Aorta (tissue), 5 donors: ENCODE results near the gene HCK. TPM values are rescaled to one million over a fixed set of nuclear protein-coding genes. Genes with fewer than 3 reads are reported as not detected.

Experiments used
- ATAC-seq: fragments of 200-7000 bp; cut with Tn5 transposase; one replicate; pipeline ENCODE4 v1.9.1; 2022; ENCODE audit warnings: moderate library complexity; ENCODE audit not compliant: low FRiP score
- DNase-seq, 2 donors: peaks; one replicate each; pipeline ENCODE4 v3.0.0-alpha.2; 2020
- H3K27ac ChIP-seq, 2 donors: one replicate each; pipeline ENCODE4 v1.5.1; 2013; ENCODE audit warnings: low read length in 2 of 2, mild to moderate bottlenecking in 2 of 2, moderate library complexity in 2 of 2, control low read depth in 1 of 2, inconsistent platforms in 1 of 2, low read depth in 1 of 2
- H3K27me3 ChIP-seq, 2 donors: one replicate each; pipeline ENCODE4 v1.6.1; 2013; ENCODE audit warnings: control low read depth in 1 of 2, low read length in 1 of 2, mild to moderate bottlenecking in 1 of 2, moderate library complexity in 1 of 2; ENCODE audit not compliant: insufficient read depth in 2 of 2, control insufficient read depth in 1 of 2
- H3K36me3 ChIP-seq, 2 donors: one replicate each; pipeline ENCODE4 v1.6.1; 2013; ENCODE audit warnings: control low read depth in 1 of 2, low read length in 1 of 2, mild to moderate bottlenecking in 1 of 2; ENCODE audit not compliant: insufficient read depth in 2 of 2, control insufficient read depth in 1 of 2
- H3K4me1 ChIP-seq, 2 donors: one replicate each; pipeline ENCODE4 v1.6.1; 2013; ENCODE audit warnings: low read length in 2 of 2, control low read depth in 1 of 2, mild to moderate bottlenecking in 1 of 2, moderate library complexity in 1 of 2; ENCODE audit not compliant: insufficient read depth in 2 of 2, control insufficient read depth in 1 of 2
- H3K4me3 ChIP-seq, 2 donors: one replicate each; pipeline ENCODE4 v1.5.1; 2013; ENCODE audit warnings: low read length in 2 of 2, control low read depth in 1 of 2, mild to moderate bottlenecking in 1 of 2
- H3K9me3 ChIP-seq: one replicate; pipeline ENCODE4 v1.6.1; 2013; ENCODE audit warnings: mild to moderate bottlenecking, low read length; ENCODE audit not compliant: control insufficient read depth
- WGBS, 2 donors: extraction: QIAGEN DNeasy Blood & Tissue Kit; methylation state at CpG; one replicate each; pipeline ENCODE4 v1.1.7; 2013; 5-methylcytosine and 5-hydroxymethylcytosine counted together
- intact Hi-C, 2 donors: fragments of 100-400 bp; cut with DNase I; formaldehyde crosslinking; loops; one replicate each; pipeline versions ENCODE4 v1.14.2 to v1.15.0; 2022
- long read RNA-seq, 2 donors: library from polyadenylated mRNA; unstranded; transcript quantifications; one replicate each; pipeline ENCODE4 v2.0.0, GENCODE V29; 2020 to 2021
- polyA plus RNA-seq, 2 donors: library from polyadenylated mRNA; stranded (reverse); fragments of 200-250 nt; gene quantifications; one replicate each; pipeline ENCODE4 v1.2.3, GENCODE V29; 2013
- total RNA-seq, 2 donors: library from RNA; stranded (reverse); fragmentation: NEBNext Ultra II Directional; extraction: Animal tissue kit (Norgen Biotek cat#: 25700); gene quantifications; one replicate each; pipeline ENCODE4 v1.2.1, GENCODE V29; 2021
- donor health status: healthy with polysubstance abuse.
- donor health status: Bipolar disorder and iron deficiency.
- donor health status: DM: no; HTN: no; CAD: no.
- donor health status: DM: no; HTN: no; CAD: no.
- donor health status: DM: yes; HTN: yes; CAD: no.

Gene HCK
- 10 to 100 TPM; 19.9 to 28.6 TPM for total RNA-seq
- 10 to 100 TPM in 1 of 2 donors, 1 to 10 TPM in 1; 4.0 to 20.7 TPM for polyA plus RNA-seq
- long read RNA-seq, donor 1, transcript HCK-203 (13 exons, 1,806 nt): minor isoform, 22 of 99 reads
- long read RNA-seq, donor 1, transcript HCK-207 (13 exons, 2,101 nt): major isoform, 65 of 99 reads
- long read RNA-seq, donor 1, partial matches to known transcripts: 2 of 99 reads
- long read RNA-seq, donor 1, other reads (novel, unspliced or antisense): 9 of 99 reads
- long read RNA-seq, donor 2, transcript HCK-207 (13 exons, 2,101 nt): major isoform, 14 of 27 reads
- long read RNA-seq, donor 2, partial matches to known transcripts: 2 of 27 reads
- long read RNA-seq, donor 2, other reads (novel, unspliced or antisense): 8 of 27 reads

DNA sequence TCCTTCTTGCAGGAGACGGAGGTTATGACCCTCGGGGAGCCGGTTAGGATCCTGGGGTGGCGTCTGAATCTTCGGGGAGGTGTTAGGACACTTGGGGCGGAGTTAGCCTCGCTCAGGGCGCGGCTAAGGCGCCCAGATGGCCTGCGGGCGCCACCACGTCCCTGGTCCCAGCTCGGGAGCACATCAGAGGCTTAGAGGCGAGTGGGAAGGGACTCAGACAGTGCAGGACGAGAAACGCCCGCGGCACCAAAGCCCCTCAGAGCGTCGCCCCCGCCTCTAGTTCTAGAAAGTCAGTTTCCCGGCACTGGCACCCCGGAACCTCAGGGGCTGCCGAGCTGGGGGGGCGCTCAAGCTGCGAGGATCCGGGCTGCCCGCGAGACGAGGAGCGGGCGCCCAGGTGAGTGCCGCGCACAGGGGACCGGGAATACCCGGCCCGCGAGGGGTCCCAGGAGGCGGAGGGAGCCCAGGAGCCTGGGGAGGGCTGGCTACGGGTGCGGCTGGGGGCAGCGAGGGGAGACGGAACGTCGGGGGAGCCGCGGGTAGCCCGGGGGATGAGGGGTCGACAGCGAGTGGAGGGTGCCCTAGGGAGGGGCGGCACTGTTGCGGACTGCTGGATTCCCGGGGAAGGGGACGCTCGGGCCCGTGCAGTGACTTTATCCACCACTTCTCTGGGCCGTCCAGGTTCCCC, at the start of gene HCK:
Gene HCK, plus strand, starts transcription at position 153 of the 688 bp plus-strand sequence.
- no peak within 1 kb of the TSS for H3K27ac ChIP-seq
- DNase-seq: peak; percentile 72 to 78
- no peaks in the 10 kb centered on the region for H3K27me3 ChIP-seq
- H3K4me3 ChIP-seq: no peak within 1 kb of the TSS
- no peaks in the 10 kb centered on the region for H3K36me3 ChIP-seq
- ATAC-seq: peak; percentile 70
- H3K9me3 ChIP-seq: peaks cover 1% of the 10 kb centered on the region
- intact Hi-C loops: no loop called here
- H3K4me1 ChIP-seq: no peaks in the 10 kb centered on the region
- WGBS, 2 donors: 2% methylated on average over 56 to 58 of the region's 58 CpGs

DNA sequence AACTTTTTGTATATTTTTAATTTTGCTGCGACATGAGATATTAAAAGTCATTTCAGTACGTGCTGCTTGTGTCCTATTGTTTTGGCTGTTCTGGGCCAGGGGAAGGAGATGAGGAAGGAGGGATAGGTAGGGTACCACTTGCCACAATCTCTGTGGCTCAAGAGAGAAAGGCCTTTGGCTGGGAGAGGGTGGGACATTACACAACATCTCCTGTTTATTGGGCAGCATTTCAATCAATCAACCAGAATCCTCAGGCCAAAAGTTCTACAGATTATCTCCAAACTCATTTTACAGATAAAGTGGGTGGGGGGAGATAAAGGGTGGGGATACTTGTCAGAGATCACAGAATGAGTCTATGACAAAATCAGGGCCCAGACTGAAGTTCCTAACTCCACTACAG, 48.7 kb upstream of the HCK start:
- WGBS, 2 donors: 70 to 72% methylated on average over 2 of the region's 2 CpGs
- Histone ChIP-seq H3K27ac (no peak overlapping the region), H3K27me3 (no peaks in the 10 kb centered on the region), H3K9me3 (no peaks in the 10 kb centered on the region), H3K36me3 (no peaks in the 10 kb centered on the region), H3K4me1 (no peaks in the 10 kb centered on the region), H3K4me3 (no peak overlapping the region)
- no peak for ATAC-seq
- intact Hi-C loops: no loop called here
- no peak for DNase-seq

DNA sequence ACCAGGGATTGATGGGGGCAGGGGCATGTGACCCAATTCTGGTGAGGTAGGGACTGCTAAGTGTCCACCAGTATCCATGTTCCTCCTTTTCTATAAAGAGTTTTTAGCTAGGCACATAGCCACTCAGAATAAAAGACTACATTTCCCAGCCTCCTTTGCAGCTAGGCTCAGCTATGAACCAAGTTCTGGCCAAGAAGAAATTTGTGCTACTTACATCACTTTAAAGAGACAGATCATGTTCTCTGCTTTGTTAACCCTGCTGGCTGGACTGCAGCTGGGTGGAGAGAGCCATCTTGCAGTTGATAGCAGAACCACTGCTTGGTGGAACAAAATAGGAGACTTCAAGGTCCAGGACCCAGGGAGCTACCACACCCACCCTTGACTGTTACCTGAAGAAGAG, 47.1 kb upstream of the HCK start:
- no peak for ATAC-seq
- no peak for DNase-seq
- H3K27me3 ChIP-seq: no peaks in the 10 kb centered on the region
- no peak overlapping the region for H3K27ac ChIP-seq
- H3K9me3 ChIP-seq: no peaks in the 10 kb centered on the region
- intact Hi-C loops: no loop called here
- no peaks in the 10 kb centered on the region for H3K36me3 ChIP-seq
- no peak overlapping the region for H3K4me3 ChIP-seq
- H3K4me1 ChIP-seq: no peaks in the 10 kb centered on the region

DNA sequence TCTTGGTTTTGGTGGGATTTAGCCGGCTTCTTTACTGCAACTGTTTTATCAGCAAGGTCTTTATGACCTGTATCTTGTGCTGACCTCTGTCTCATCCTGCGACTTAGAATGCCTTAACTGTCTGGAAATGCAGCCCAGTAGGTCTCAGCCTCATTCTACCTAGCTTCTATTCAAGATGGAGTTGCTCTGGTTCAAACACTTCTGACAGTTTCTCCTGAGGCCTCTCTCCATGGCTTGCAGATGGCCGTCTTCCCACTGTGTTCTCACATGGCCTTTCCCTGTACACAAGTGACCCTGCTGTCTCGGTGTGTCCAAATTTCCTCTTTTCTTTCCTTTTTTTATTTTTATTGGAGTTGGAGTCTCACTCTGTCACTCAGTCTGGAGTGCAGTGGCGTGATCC, 46.0 kb upstream of the HCK start:
- no peak overlapping the region for H3K27ac ChIP-seq
- DNase-seq (no peak), ATAC-seq (no peak)
- no peaks in the 10 kb centered on the region for H3K9me3 ChIP-seq
- no peak overlapping the region for H3K4me3 ChIP-seq
- H3K36me3 ChIP-seq: no peaks in the 10 kb centered on the region
- no peaks in the 10 kb centered on the region for H3K27me3 ChIP-seq
- WGBS, 2 donors: 88 to 96% methylated on average over 5 of the region's 5 CpGs
- intact Hi-C loops: no loop called here
- H3K4me1 ChIP-seq: no peaks in the 10 kb centered on the region

DNA sequence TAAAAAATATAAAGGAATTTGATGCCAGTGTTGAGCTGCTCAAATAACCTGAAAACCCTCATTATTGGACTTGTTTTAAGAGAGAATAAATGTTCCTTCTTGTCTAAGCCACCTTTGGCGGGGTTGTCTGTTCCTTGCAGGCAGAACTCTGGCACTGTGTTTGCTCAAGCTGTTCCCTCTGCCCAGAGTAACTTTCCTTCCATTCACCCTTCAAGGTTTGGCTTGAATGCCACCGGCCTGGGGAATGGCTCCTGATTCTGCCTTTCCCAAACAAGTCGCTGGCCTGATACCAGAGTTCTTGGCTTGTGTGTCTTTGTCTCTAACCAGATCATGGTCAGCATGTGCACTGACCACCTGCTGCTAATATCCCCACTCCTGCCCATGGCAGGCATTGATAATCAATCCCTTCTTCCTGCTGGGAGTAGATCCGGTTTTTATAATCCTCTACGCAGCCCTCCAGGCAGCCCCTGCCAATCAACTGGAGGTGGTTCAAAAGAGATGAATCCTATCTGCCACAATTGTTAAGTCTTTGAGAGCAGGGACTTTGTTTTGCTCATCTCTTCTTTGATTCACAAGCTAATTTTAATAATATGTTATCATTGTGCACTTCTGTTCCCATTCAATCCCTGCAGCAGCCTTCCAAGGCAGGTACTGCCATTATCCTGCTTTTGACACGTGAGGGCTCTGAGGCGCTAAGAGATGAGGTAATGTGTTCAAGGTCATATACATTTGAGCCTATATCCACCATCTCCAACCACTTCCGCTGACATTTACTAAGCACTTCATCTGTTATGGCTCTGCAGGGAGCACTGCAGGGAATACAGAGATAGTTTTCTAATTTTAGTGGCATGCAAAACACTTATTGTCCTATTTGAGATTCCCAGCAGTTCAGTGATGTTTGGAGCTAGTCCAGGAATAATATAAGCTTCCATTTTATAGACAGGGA, 44.9 kb upstream of the HCK start:
- 53 to 59% methylated on average over 8 of the region's 8 CpGs for WGBS, 2 donors
- Histone ChIP-seq H3K27me3 (no peaks in the 10 kb centered on the region), H3K36me3 (no peaks in the 10 kb centered on the region), H3K4me3 (no peak overlapping the region), H3K9me3 (no peaks in the 10 kb centered on the region), H3K27ac (no peak overlapping the region), H3K4me1 (no peaks in the 10 kb centered on the region)
- DNase-seq (no peak), ATAC-seq (no peak)
- intact Hi-C loops: no loop called here

DNA sequence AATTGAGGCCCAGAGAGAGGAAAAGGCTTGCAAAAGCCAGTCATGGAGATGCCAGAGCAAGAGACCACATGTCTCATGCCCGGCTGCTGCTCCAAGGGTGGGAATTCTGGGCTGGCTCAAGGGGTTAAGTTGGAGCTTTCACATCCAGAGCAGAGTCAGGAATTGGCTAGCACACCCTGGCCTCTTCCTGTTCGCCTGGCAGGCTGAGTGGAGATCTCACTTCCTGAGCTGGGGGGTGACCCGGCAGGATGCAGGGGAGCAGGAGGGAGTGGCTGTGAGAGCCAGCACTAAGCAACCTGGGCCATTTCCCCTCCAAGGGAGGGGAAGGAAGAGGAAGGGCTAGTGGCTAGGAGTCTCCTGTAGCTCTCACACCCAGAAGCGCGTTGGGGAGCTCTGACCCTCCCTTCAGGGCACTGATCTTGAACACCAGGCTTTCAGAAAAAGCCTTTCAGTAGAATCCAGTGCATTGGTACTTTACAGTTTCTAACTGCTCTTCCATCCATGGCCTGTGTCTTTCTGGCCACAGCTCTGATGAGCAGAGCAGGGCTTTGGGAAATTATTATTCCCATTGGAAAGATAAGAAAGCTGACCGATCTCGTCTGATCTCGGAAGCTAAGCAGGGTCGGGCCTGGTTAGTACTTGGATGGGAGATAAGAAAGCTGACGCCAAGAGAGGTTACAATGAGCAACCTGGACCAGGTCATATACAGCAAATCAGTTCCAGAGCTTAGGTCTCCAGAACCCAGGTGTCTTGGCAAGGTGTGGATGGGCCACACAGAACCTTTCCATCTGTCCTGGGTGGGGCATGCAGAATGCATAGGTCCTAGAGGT, 44.0 kb upstream of the HCK start:
- Histone ChIP-seq H3K4me1 (no peaks in the 10 kb centered on the region), H3K9me3 (no peaks in the 10 kb centered on the region), H3K4me3 (no peak overlapping the region), H3K36me3 (no peaks in the 10 kb centered on the region), H3K27me3 (no peaks in the 10 kb centered on the region), H3K27ac (no peak overlapping the region)
- ATAC-seq: peak; percentile 60
- DNase-seq: peak in 1 of 2 donors; percentile 70
- intact Hi-C loops: no loop called here
- WGBS, 2 donors: 41 to 42% methylated on average over 10 of the region's 10 CpGs

DNA sequence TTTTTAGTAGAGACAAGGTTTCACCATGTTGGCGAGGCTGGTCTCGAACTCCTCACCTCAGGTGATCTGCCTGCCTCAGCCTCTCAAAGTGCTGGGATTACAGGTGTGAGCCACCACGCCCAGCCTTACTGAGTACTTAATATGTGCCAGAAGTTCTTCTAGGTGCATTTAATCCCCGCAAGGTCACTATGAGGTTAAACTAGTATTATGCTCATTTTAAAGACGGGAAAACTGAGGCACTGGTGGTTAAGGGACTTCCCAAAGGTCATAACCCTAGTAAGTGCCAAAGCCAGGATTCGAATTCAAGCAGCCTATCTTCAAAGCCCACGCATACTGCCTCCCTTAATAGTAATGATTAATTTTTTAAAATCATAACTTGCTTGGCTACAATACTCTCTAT, 42.5 kb upstream of the HCK start:
- Histone ChIP-seq H3K27ac (no peak overlapping the region), H3K4me3 (no peak overlapping the region), H3K36me3 (no peaks in the 10 kb centered on the region), H3K4me1 (no peaks in the 10 kb centered on the region), H3K9me3 (no peaks in the 10 kb centered on the region), H3K27me3 (no peaks in the 10 kb centered on the region)
- ATAC-seq (no peak), DNase-seq (no peak)
- WGBS, 2 donors: 91 to 93% methylated on average over 7 of the region's 7 CpGs
- intact Hi-C loops: no loop called here

DNA sequence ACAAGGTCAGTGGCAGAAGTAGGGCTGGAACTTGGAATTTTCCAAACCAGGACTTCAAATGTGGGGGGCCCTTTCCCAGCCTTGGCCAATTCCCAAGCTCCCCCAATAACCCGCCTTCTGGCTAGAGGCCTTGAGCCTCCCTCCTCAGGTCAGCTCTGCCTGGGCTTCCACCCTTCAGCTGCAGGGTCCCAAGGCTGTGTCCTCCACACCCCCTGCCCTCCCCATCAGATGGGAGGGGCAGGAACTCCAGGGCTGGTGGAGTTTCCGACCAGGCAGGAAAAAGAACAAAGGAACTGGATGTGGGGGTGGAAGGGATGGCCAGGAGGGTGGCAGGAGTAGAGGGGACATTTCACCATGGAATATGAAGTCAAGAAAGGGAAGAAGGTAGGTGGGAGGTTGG, 41.9 kb upstream of the HCK start, which contains the start of gene CCM2L:
Gene CCM2L, plus strand, starts transcription at position 338 of the 400 bp plus-strand sequence. Its CDS starts 17 bp downstream, at position 355.
- H3K27me3 ChIP-seq: no peaks in the 10 kb centered on the region
- no peaks in the 10 kb centered on the region for H3K9me3 ChIP-seq
- ATAC-seq: no peak
- DNase-seq: no peak
- H3K4me3 ChIP-seq: no peak within 1 kb of the TSS
- no peaks in the 10 kb centered on the region for H3K36me3 ChIP-seq
- WGBS, 2 donors: 36 to 50% methylated on average over 2 of the region's 2 CpGs
- no peaks in the 10 kb centered on the region for H3K4me1 ChIP-seq
- intact Hi-C loops: no loop called here
- no peak within 1 kb of the TSS for H3K27ac ChIP-seq
